Glutamatergic neuron (in vitro differentiated cells): ENCODE measurements around the gene FIGN. TPM values are rescaled to one million over a fixed set of nuclear protein-coding genes. Genes with fewer than 3 reads are reported as not detected.

ENCODE experiments used
- DNase-seq: peaks from one replicate; pipeline ENCODE4 v3.0.0; 2022
- H3K27ac Mint-ChIP-seq: one replicate; pipeline ENCODE4 v1.8.0; 2020; ENCODE audit warnings: mild to moderate bottlenecking, mixed read lengths, inconsistent platforms; ENCODE audit not compliant: unreplicated experiment
- H3K27me3 Mint-ChIP-seq: one replicate; pipeline ENCODE4 v1.8.0; 2020; ENCODE audit warnings: mild to moderate bottlenecking, moderate library complexity, mixed read lengths, inconsistent platforms; ENCODE audit not compliant: unreplicated experiment
- H3K36me3 Mint-ChIP-seq: one replicate; pipeline ENCODE4 v1.8.0; 2020; ENCODE audit warnings: mild to moderate bottlenecking, mixed read lengths, inconsistent platforms; ENCODE audit not compliant: unreplicated experiment
- H3K4me1 Mint-ChIP-seq: one replicate; pipeline ENCODE4 v1.8.0; 2020; ENCODE audit warnings: mild to moderate bottlenecking, low read depth, mixed read lengths, inconsistent platforms; ENCODE audit not compliant: unreplicated experiment
- H3K4me3 Mint-ChIP-seq: one replicate; pipeline ENCODE4 v1.8.0; 2020; ENCODE audit warnings: mild to moderate bottlenecking, mixed read lengths, inconsistent platforms; ENCODE audit not compliant: unreplicated experiment
- H3K9me3 Mint-ChIP-seq: one replicate; pipeline ENCODE4 v1.8.0; 2020; ENCODE audit warnings: mild to moderate bottlenecking, moderate library complexity, mixed read lengths, inconsistent platforms; ENCODE audit not compliant: unreplicated experiment
- long read RNA-seq: library from polyadenylated mRNA; unstranded; transcript quantifications from one replicate; pipeline ENCODE4 v2.0.0, GENCODE V29; 2020; ENCODE audit not compliant: unreplicated experiment
- total RNA-seq: library from RNA; stranded (reverse); fragmentation: NEBNext Ultra II Directional; extraction: Animal tissue kit (Norgen Biotek cat#: 25700); gene quantifications from one replicate; pipeline ENCODE4 v1.2.1, GENCODE V29; 2021; ENCODE audit not compliant: unreplicated experiment
- TF ChIP-seq, protein P1 (sequence below): fragments of 200-600 bp; sonication (generic); IDR thresholded peaks from one replicate; pipeline ENCODE4 v1.5.0; 2021; ENCODE audit not compliant: partially characterized antibody, unreplicated experiment

FIGN gene, protein sequence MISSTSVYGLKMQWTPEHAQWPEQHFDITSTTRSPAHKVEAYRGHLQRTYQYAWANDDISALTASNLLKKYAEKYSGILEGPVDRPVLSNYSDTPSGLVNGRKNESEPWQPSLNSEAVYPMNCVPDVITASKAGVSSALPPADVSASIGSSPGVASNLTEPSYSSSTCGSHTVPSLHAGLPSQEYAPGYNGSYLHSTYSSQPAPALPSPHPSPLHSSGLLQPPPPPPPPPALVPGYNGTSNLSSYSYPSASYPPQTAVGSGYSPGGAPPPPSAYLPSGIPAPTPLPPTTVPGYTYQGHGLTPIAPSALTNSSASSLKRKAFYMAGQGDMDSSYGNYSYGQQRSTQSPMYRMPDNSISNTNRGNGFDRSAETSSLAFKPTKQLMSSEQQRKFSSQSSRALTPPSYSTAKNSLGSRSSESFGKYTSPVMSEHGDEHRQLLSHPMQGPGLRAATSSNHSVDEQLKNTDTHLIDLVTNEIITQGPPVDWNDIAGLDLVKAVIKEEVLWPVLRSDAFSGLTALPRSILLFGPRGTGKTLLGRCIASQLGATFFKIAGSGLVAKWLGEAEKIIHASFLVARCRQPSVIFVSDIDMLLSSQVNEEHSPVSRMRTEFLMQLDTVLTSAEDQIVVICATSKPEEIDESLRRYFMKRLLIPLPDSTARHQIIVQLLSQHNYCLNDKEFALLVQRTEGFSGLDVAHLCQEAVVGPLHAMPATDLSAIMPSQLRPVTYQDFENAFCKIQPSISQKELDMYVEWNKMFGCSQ
- total RNA-seq: 12.4 TPM
- long read RNA-seq, partial matches to known transcripts: 0 of 1 reads
- long read RNA-seq, other reads (novel, unspliced or antisense): 1 of 1 reads

DNA sequence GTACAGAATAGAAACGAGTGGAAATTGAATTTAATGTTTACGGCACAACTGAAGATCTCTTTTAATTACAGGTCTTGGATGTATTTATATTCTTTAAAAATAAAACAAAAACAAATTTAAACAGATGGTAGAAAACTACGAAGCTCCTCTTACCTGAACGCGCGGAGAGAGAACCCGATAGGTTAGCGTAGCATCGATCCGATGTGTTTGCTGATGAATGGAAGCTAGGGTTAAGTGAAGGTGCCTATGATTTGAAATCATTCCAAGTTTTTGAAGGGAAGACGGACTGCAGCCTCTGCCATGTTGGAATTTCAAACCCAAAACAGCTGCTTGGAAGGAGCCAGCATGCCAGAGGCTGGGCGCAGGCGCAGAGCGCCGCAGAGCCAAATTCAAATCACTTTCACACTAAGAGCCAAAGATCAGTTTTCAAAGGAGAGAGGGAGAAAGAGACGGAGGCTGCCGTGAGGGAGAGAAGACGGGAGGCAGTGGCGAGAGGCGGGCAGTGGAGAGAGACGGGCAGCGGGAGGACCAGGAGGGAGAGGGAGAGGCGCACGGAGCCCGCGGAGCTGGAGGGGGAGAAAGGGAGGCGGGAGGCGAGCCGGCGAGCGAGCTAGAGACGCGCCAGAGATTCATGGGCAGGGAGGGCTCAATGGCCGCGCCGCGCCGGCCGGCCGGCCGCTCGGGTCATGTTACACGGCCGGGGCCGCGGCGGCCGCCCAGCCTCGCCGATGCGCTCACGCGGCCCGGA lies at the start of gene FIGN:
FIGN (minus strand) TSS at position 324 of the 748 bp plus-strand sequence. CDS start 1,081 bp downstream, outside the sequence.
- peaks cover 7% of the 10 kb centered on the region for H3K27me3 Mint-ChIP-seq
- peak within 1 kb of the TSS; percentile 98 for H3K4me3 Mint-ChIP-seq
- peaks cover 6% of the 10 kb centered on the region for H3K9me3 Mint-ChIP-seq
- H3K36me3 Mint-ChIP-seq: no peaks in the 10 kb centered on the region
- H3K27ac Mint-ChIP-seq: peak within 1 kb of the TSS; percentile 98
- TF ChIP-seq, protein P1, sequence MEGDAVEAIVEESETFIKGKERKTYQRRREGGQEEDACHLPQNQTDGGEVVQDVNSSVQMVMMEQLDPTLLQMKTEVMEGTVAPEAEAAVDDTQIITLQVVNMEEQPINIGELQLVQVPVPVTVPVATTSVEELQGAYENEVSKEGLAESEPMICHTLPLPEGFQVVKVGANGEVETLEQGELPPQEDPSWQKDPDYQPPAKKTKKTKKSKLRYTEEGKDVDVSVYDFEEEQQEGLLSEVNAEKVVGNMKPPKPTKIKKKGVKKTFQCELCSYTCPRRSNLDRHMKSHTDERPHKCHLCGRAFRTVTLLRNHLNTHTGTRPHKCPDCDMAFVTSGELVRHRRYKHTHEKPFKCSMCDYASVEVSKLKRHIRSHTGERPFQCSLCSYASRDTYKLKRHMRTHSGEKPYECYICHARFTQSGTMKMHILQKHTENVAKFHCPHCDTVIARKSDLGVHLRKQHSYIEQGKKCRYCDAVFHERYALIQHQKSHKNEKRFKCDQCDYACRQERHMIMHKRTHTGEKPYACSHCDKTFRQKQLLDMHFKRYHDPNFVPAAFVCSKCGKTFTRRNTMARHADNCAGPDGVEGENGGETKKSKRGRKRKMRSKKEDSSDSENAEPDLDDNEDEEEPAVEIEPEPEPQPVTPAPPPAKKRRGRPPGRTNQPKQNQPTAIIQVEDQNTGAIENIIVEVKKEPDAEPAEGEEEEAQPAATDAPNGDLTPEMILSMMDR: no peak
- peaks cover 35% of the 10 kb centered on the region for H3K4me1 Mint-ChIP-seq
- peak; percentile 78 for DNase-seq

DNA sequence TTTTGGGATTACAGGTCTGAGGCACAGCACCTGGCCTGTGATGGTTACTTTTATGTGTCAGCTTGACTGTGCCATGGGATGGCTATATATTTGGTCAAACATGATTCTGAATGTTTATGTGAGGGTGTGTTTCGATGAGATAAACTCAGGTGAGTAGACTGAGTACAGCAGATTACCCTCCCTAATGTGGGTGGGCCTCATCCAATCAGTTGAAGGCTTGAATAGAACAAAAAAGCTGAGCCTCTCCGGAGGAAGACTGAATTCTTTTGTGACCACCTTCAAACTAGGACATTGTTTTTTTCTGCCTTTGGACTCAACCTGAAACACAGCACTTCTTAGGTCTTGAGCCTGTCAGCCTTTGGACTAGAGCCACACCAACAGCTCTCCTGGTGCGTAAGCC lies 49.4 kb upstream of the FIGN start:
- TF ChIP-seq, protein P1: no peak
- H3K4me3 Mint-ChIP-seq: no peak overlapping the region
- H3K27me3 Mint-ChIP-seq: no peaks in the 10 kb centered on the region
- H3K27ac Mint-ChIP-seq: no peak overlapping the region
- H3K4me1 Mint-ChIP-seq: no peaks in the 10 kb centered on the region
- no peaks in the 10 kb centered on the region for H3K36me3 Mint-ChIP-seq
- no peak for DNase-seq
- H3K9me3 Mint-ChIP-seq: no peaks in the 10 kb centered on the region

DNA sequence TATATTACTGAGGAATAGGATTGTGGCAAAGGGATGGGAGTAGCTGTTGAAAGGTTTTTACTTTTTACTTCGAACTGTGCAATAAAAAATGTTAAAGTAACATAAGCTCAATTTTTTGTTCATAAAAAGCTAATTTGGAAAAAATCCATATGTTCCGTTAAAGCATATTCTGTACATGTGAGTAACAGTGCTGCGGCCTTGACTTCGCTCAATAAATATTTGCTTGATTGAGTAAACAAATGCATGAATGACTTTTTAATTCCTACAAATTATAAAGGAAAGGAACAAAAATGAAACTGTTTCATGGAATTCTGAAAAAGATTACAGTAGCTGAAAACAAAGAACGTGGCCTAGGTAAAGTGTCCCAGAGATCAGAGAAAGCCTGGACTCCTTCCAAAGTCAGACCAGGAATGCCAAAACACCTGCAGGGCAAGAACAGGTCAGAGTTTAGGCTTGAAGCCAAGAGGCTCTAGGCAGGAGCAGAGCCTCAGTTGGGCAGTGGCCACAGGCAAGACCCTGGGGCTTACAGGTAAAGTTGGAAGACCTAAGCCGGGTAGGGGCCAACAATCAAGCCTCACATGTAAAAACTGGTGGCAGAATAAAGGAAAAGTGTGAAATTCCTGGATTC lies 44.3 kb upstream of the FIGN start:
- Mint-ChIP-seq H3K36me3 (no peaks in the 10 kb centered on the region), H3K27me3 (no peaks in the 10 kb centered on the region), H3K4me3 (no peak overlapping the region), H3K4me1 (no peaks in the 10 kb centered on the region), H3K27ac (no peak overlapping the region), H3K9me3 (no peaks in the 10 kb centered on the region)
- DNase-seq: no peak
- TF ChIP-seq, protein P1: no peak

DNA sequence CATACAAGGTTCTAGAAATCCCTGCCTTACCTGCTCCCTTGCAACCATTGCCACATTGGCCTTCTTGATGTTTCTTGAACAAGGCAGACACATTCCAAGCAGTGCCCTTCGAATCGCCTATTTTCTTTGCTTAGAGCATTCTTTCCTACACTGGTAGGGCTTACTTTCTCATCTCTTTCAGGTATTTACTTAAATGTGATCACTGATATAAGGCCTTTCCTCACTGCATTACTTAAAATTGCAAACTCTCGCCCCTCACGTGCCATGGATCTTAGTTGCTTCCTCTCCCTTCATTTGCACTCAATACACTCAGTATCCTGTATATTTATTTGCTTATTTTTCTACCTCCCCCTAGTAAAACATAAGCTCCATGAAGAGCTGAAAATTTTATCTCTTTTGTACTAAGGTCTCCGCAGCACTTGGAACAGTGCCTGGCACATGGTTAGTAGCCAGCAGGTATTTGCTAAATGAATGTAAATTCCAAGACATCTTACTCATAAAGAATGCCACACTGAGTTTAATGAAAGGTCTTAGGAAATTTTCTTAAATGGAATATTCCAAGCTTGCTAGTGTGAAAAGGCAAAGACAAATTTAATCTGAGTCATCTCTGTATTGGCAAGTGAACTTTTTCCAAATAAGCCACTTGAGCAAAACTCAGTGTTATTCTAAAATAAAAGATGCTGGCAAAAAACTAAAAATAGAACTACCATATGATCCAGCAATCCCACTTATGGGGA lies 42.4 kb upstream of the FIGN start:
- H3K27ac Mint-ChIP-seq: no peak overlapping the region
- H3K4me1 Mint-ChIP-seq: no peaks in the 10 kb centered on the region

More for the DNA sequence above, 42.4 kb upstream of the FIGN start:
- no peaks in the 10 kb centered on the region for H3K36me3 Mint-ChIP-seq
- no peak for DNase-seq
- H3K27me3 Mint-ChIP-seq: no peaks in the 10 kb centered on the region
- H3K9me3 Mint-ChIP-seq: no peaks in the 10 kb centered on the region
- TF ChIP-seq, protein P1: no peak
- no peak overlapping the region for H3K4me3 Mint-ChIP-seq
